Ishikawa (cell line): ENCODE measurements around the gene BNIP5.

ENCODE experiments used
- NFIC ChIP-seq: IDR thresholded peaks from 2 replicates; pipeline ENCODE4 v1.6.1; 2012
- RAD21 ChIP-seq: IDR thresholded peaks from 2 replicates; pipeline ENCODE4 v1.6.1; 2012; ENCODE audit warnings: low read depth

DNA sequence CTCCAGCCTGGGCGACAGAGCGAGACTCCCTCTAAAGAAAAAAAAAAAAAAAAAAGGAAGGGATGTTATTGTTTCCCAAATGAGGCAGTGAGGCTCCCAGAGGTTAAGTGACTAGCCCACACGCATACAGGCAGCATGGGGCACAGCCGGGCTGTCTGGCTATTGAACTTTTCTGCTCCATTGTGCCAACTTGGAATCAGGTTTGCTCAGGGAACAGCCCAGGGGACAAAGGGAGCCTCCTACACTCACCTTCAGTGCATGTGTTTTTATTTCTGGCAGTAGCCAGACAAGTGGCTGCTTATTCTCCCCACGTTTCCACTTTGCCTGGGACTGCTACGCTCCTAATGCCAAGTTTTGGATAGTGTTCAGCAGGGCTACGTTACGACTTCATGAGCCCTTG is 40.1 kb upstream of the BNIP5 start:
- no peak for TF ChIP-seq RAD21
- TF ChIP-seq NFIC: no peak
